ENCODE data around the gene LRR1. TPM values are rescaled to one million over a fixed set of nuclear protein-coding genes. Genes with fewer than 3 reads are reported as not detected.
A peak's percentile ranks its signal among the peaks of the same experiment; 100 is the strongest.
"Not testable (repeated sequence)": the region's sequence is repeated elsewhere in the genome, so short reads cannot be mapped to it uniquely, and the experiment has no call there.

Gene LRR1
- total and polyA plus RNA-seq, 8 donors = 10.1 to 16.1 (median 12.9) TPM

DNA sequence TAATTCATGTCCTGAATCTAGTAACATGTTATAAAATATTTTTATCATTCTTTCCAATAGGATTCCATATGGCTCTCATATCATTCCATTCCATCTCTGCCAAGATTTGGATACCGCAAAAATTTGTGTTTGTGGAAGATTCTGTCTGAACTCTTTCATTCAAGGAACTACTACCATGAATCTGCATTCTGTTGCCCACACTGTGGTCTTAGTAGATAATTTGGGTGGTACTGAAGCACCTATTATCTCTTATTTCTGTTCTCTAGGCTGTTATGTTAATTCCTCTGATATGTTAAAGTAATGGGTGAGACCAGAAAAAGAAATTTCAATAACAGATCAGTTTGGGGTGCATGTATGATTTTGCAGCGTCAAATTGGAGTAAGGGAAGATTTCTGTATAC, 15.5 kb downstream of the LRR1 start:
- H3K4me3 ChIP-seq = no peak overlapping the region
- no peaks in the 10 kb centered on the region for H3K9me3 ChIP-seq
- intact Hi-C loops (cut with DNase I) = no loop called here
- ATAC-seq = no peak
- no peak for DNase-seq
- H3K36me3 ChIP-seq = peaks cover 0 to 31% of the 10 kb centered on the region in 2 donors
- TF ChIP-seq, protein P1, sequence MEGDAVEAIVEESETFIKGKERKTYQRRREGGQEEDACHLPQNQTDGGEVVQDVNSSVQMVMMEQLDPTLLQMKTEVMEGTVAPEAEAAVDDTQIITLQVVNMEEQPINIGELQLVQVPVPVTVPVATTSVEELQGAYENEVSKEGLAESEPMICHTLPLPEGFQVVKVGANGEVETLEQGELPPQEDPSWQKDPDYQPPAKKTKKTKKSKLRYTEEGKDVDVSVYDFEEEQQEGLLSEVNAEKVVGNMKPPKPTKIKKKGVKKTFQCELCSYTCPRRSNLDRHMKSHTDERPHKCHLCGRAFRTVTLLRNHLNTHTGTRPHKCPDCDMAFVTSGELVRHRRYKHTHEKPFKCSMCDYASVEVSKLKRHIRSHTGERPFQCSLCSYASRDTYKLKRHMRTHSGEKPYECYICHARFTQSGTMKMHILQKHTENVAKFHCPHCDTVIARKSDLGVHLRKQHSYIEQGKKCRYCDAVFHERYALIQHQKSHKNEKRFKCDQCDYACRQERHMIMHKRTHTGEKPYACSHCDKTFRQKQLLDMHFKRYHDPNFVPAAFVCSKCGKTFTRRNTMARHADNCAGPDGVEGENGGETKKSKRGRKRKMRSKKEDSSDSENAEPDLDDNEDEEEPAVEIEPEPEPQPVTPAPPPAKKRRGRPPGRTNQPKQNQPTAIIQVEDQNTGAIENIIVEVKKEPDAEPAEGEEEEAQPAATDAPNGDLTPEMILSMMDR (IDR thresholded peaks at IDR 0.05) = no peak
- peaks cover 2 to 16% of the 10 kb centered on the region in 2 donors for H3K4me1 ChIP-seq
- H3K27ac ChIP-seq = no peak overlapping the region
- no peaks in the 10 kb centered on the region for H3K27me3 ChIP-seq

- ATAC-seq = no peak
Measured at GRCh38 chr14:49615776-49616175, 17.0 kb downstream of the LRR1 start.

GRCh38 chr14:49617852-49618519, 19.2 kb downstream of the LRR1 start:
- H3K9me3 ChIP-seq = no peaks in the 10 kb centered on the region
- TF ChIP-seq, protein P1 (IDR thresholded peaks at IDR 0.05) = no peak
- DNase-seq (no peak), ATAC-seq (no peak)
- H3K36me3 ChIP-seq = peaks cover 0 to 31% of the 10 kb centered on the region in 2 donors
- peaks cover 20 to 41% of the 10 kb centered on the region in 2 donors for H3K4me1 ChIP-seq
- no peak overlapping the region for H3K4me3 ChIP-seq
- no peaks in the 10 kb centered on the region for H3K27me3 ChIP-seq
- no peak overlapping the region for H3K27ac ChIP-seq
- intact Hi-C loops (cut with DNase I) = no loop called here

More at GRCh38 chr14:49615776-49616175, 17.0 kb downstream of the LRR1 start:
- Histone ChIP-seq H3K4me1 (peaks cover 7 to 23% of the 10 kb centered on the region in 2 donors), H3K9me3 (no peaks in the 10 kb centered on the region), H3K27ac (no peak overlapping the region), H3K4me3 (no peak overlapping the region), H3K36me3 (peaks cover 0 to 31% of the 10 kb centered on the region in 2 donors), H3K27me3 (no peaks in the 10 kb centered on the region)
- DNase-seq = no peak
- intact Hi-C loops (cut with DNase I) = no loop called here
- TF ChIP-seq, protein P1 (IDR thresholded peaks at IDR 0.05) = no peak

- ATAC-seq; intact Hi-C loops (cut with DNase I); DNase-seq; H3K27me3 ChIP-seq; H3K9me3 ChIP-seq: not testable (repeated sequence)
- H3K27ac ChIP-seq = peak overlapping the region in 1 of 2 donors; percentile 98
- H3K4me3 ChIP-seq = peak overlapping the region; percentile 95 to 99
- H3K4me1 ChIP-seq = peaks cover 27 to 54% of the 10 kb centered on the region in 2 donors
- H3K36me3 ChIP-seq = peaks cover 0 to 31% of the 10 kb centered on the region in 2 donors
Measured at GRCh38 chr14:49619273-49619672, 20.5 kb downstream of the LRR1 start.

- intact Hi-C loops (cut with DNase I) = no loop called here
- ATAC-seq (no peak), DNase-seq (no peak)
- H3K9me3 ChIP-seq = no peaks in the 10 kb centered on the region
- H3K4me3 ChIP-seq = peak overlapping the region; percentile 95 to 99
- TF ChIP-seq, protein P1 (IDR thresholded peaks at IDR 0.05) = no peak
- H3K27ac ChIP-seq = peak overlapping the region; percentile 95 to 98
- H3K4me1 ChIP-seq = peaks cover 27 to 56% of the 10 kb centered on the region in 2 donors
- peaks cover 0 to 31% of the 10 kb centered on the region in 2 donors for H3K36me3 ChIP-seq
- no peaks in the 10 kb centered on the region for H3K27me3 ChIP-seq
Measured at GRCh38 chr14:49619730-49620129, 21.0 kb downstream of the LRR1 start.

Measured in left lung (tissue), 10 donors.